Adrenal gland (tissue), 5 donors: ENCODE results near the gene KYAT1.

ENCODE experiments used
- CTCF ChIP-seq, 6 experiments: fragments of 450-650 bp in 4 of 6; fragments of 200-600 bp in 2 of 6; sonication (generic) in 1 of 6; IDR thresholded peaks; 1 replicate in 5 of 6; 2 replicates in 1 of 6; pipeline versions ENCODE4 v1.5.1 to v1.8.0; 2016 to 2021; ENCODE audit warnings: antibody characterized with exemption in 6 of 6, mild to moderate bottlenecking in 2 of 6, moderate library complexity in 1 of 6
- POLR2A ChIP-seq, 2 donors: fragments of 450-650 bp; IDR thresholded peaks; one replicate each; pipeline ENCODE4 v1.6.1; 2017; ENCODE audit warnings: antibody characterized with exemption in 2 of 2, mild to moderate bottlenecking in 2 of 2, moderate library complexity in 1 of 2
- donor health status: DM: no; HTN: no; CAD: no.

DNA sequence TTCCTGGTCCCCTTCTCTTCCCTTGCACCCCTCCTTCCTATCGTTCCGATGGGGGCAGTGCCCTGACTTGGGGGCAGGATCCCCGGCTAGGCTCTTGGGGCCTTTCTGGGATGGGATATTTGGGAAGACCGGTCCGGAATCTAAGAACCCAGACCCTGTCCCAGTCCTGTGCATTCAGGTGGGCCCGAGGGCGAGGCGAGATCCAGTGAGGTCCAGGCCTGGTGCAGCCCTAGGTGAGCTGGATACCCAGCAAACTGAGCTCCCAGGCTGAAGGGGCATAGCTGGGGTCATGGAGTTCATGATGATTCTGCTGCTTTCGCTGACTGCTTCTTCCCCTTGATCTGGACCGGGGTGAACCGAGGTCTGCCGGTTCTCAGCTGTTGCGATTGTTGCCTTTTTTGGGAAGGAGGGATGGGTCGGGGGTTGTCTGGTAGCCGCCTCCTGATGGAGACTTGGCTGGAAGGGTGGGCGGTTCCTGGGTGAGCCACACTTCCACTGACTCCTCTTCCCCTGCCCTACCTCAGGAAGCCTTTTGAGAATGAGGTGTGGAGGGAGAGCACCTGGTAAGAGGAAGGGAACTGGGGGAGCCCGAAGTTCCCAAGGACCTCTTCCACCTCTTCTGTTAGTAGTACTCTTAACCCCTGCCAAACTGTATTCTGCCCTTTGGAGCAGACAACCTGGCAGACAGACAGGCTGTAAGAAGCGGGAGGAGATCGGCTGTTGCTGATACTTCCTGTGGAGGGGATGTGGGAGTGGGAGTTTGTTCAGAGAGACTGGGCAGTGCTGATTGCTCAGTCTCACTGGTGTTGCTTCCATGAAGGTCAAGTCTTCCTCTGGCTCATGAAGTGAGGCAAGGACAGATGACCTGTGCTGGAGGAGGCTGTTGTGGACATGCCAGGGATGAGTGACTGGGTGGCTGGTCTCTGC is 1.2 kb upstream of the KYAT1 start:
- no peak for TF ChIP-seq CTCF (IDR thresholded peaks at IDR 0.05)
- TF ChIP-seq POLR2A (IDR thresholded peaks at IDR 0.05), result peak in 1 of 2 donors; percentile 34
